ELF-1 (cell line): Measurements from ENCODE around the gene ROCK2.
"Not testable (repeated sequence)": the region's sequence is repeated elsewhere in the genome, so short reads cannot be mapped to it uniquely, and the experiment has no call there.

Source experiments
- DNase-seq: peaks from one replicate; pipeline ENCODE4 v3.0.0-alpha.2; 2016; ENCODE audit warnings: low read depth, low spot score

Gene ROCK2

GRCh38 chr2:11239666-11240462 lies 104.6 kb downstream of the ROCK2 start:
- no peak for DNase-seq

- no peak for DNase-seq
These were observed 105.3 kb downstream of the ROCK2 start for GRCh38 chr2:11239147-11239546.

GRCh38 chr2:11237122-11237521 lies 107.3 kb downstream of the ROCK2 start:
- no peak for DNase-seq

- no peak for DNase-seq
These were observed 108.1 kb downstream of the ROCK2 start for GRCh38 chr2:11236335-11236734.

GRCh38 chr2:11235583-11235982 lies 108.9 kb downstream of the ROCK2 start:
- DNase-seq = no peak

DNA sequence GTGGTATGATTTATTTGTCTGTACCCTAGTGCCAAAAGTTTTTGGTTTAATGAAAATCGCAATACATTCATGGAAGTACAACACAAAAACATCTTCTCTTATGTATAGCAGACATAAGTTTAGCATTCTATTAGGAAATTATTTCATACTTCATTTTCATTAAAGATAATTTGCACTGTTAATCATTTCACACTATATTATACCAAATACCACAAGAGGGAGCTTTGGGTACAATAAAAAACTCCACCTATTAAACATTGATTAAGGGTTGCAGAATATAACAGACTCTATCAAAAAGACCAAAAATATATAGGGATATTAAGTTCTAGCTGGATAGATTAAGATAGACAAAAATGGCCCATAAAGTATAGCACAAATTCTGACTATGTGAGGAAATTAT lies 110.1 kb downstream of the ROCK2 start:
- DNase-seq = no peak

- DNase-seq = not testable (repeated sequence)
These were observed 113.2 kb downstream of the ROCK2 start for GRCh38 chr2:11231193-11231592.

DNA sequence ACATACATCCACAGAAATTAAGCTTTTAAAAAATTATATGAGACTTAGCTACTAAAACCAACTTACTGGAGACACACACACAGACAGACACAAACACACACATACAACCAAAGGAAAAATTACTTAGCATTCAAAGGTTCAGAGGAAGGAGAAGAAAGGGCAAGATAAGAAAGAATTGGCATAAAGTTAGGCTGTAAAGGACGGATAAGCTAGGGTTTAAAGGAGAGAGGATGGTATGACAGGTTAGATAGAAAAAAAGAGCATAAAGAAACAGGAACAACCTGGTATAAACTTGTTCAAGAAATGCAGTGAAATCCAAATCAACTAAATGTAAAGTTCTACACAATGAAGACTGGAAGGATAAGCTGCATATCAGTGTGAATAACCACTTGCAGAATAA lies 115.7 kb downstream of the ROCK2 start:
- no peak for DNase-seq

- no peak for DNase-seq
These were observed 116.8 kb downstream of the ROCK2 start for GRCh38 chr2:11227595-11227994.

DNA sequence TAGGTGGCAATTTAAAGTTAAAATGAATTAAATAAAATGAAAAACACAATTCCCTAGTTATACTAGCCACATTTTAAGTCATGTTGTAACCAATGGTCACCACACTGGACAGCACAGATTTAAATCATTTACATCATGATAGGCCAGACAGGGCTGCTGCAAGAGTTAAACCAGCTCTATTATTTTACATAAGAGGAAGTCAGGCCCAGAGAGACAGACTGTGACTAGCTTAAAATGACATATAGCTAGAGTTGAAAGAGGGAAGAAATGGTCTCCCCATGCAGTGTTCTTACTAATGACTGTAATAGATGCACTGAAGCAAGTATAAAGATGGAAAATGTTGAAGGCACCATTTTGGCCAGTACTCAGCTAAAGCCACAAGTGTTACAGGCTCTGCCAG lies 119.5 kb downstream of the ROCK2 start:
- no peak for DNase-seq

DNA sequence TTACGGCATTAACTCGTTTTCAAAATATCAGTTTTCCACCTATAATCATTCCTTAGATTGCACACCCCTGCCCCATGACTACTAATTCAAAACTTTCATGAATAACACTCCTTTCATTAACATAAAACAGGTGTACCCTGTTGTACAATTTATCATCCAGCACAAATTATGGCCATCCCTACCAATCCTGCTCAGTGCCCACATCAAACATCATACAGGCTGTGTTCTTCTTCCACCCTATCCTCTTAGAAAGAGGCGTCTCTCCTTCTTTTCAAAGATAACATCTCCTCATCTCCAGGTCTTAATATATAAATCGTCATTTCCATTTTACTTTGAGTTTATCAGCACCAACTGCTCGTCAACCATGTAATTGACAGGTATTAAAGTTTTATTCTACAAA lies 121.6 kb downstream of the ROCK2 start:
- no peak for DNase-seq

DNA sequence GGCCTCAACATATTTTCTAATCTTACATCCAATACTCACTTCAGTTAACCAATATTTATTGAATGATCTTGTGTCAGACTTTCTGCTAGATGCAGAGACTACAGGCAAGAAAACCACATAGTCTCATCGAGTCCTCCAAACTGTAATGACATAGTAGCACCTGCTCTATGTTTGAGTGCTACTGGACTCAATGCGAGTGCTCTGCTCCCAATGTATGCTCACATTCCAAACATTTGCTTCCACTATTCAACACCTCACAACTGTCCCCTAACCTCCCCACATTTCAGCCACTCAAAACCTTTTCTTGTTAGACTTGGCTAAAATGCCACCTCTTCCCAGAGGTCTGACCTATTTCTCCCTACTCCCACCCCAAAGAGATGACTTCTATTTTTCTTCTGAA lies 124.0 kb downstream of the ROCK2 start:
- DNase-seq = no peak

DNA sequence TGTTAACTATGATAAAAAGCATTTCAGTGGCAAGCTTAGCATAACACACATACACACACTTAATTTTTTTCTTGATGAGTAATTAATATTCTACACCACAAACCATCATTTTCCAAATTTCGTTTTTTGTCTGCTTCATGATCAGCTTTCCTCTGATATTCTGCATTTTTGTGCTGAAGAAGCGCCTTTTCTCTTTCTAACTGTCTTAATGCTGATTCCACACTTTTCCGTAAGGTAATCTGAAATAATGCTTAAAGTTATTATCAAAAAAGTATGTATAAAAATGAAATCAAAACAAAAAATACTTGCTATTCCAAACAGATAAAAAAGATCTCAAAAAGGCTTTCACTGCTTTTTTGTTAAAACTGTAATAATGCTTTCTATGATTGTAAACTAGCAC lies 129.0 kb downstream of the ROCK2 start:
- DNase-seq = no peak

GRCh38 chr2:11214770-11215169 lies 129.7 kb downstream of the ROCK2 start:
- DNase-seq = no peak

- no peak for DNase-seq
These were observed 130.5 kb downstream of the ROCK2 start for GRCh38 chr2:11213975-11214374.

DNA sequence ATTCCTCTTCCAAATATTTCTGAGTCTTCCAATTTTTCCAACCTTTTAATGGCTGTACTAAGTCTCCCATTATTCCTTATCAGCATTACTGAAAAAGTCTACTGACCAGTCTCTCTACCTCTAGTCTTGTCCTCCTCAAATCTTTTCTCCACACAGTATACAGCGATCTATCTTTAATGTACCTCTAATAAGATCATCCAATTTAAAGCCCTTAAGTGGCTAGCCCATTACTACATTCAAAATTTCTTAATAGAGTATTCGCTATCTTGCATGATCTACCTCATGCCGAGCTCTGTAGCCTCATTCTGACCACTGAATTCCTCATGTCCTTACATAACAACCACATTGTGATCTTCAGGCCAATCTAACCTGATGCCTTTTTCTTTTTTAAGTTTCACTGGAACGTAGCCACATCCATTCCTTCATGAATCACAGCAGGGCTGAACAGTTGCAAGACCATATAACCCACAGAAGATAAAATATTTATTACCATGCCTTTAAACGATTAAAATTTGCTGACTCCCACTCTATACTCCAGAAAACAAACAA lies 131.3 kb downstream of the ROCK2 start:
- no peak for DNase-seq

- DNase-seq = no peak
These were observed 131.8 kb downstream of the ROCK2 start for GRCh38 chr2:11212645-11213044.

GRCh38 chr2:11208083-11208482 lies 136.4 kb downstream of the ROCK2 start:
- no peak for DNase-seq

- DNase-seq = no peak
These were observed 141.0 kb downstream of the ROCK2 start for GRCh38 chr2:11203480-11203879.

- DNase-seq = no peak
These were observed 142.5 kb downstream of the ROCK2 start for GRCh38 chr2:11201969-11202368.

DNA sequence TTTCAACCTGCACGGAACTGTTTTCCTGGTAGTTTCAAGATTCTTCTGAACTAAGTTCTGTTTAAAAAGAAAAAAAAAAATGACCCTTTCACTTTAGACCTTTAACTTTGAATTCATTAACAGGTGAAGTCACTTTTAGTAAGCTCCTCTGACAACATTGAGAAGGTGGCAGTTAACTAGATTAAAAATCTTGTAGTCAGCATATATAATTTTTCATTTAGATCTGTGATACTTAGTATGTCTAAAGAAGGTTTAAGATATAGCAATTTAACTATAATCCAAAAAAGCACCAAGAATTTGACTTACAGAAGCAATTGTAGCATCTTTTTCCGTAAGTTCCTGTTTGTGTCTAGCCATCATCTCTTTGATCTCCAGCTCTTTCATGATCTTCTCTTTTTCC lies 143.8 kb downstream of the ROCK2 start:
- DNase-seq = no peak

DNA sequence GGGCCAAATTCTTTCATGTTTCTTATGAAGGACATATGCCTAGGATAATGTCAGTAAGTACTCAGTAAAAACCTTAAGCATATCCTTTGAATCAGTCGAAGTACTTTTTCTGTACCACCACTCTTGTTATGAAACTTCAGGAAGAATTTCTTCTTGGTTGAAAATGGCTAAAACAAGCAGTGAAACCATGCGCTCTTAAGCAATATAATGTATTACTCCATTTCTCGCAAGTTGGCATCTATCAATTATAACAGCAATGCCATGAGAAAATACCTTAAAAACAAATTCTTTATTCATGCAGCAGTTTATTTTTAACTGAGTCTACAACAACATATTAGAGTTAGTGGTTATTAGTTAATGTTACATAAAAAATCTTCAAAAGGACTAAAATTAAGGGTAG lies 148.2 kb downstream of the ROCK2 start:
- DNase-seq = no peak

DNA sequence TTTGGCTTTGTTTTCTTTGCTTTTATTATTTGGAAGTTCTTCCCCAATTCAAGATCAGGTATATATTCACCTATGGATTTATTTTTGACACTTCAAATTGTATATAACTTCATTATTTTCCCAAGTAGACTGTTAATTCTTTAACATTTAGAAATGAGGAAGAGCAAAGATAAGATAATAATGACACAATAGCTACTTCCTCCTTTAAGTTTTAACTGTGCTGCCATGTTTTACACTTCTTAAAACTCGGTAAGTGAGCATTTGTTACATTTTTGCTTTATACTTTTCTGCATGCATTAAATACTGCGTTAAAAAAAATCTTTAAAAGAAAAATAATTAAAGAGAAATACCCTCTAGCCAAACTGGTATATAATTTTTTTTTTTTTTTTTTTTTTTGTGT lies 156.7 kb downstream of the ROCK2 start:
- DNase-seq = no peak
